Measurements from ENCODE around the gene SLC4A9.

SLC4A9 gene

GRCh38 chr5:140371356-140372151, 11.6 kb downstream of the SLC4A9 start:
- no peaks in the 10 kb centered on the region for H3K36me3 ChIP-seq (ENCODE audit: control insufficient read depth, insufficient read depth, low read length)
- H3K4me3 ChIP-seq (ENCODE audit: low read length) = no peak overlapping the region
- WGBS (ENCODE audit: extremely low coverage, insufficient coverage, low lambda C conversion rate) = no CpG with 5 or more reads among the region's 3 CpGs
- H3K56ac ChIP-seq (ENCODE audit: low read length) = no peak overlapping the region
- H2AK5ac ChIP-seq (ENCODE audit: low read length) = no peak overlapping the region
- no peak overlapping the region for H3K9ac ChIP-seq (ENCODE audit: low read length)
- no peak for DNase-seq
- H3K27me3 ChIP-seq (ENCODE audit: insufficient read depth, low read length, poor library complexity) = no peaks in the 10 kb centered on the region
- H3K4me1 ChIP-seq (ENCODE audit: control insufficient read depth, low read depth, low read length) = no peaks in the 10 kb centered on the region
- no peak overlapping the region for H3K4ac ChIP-seq (ENCODE audit: low read depth, low read length)
- H3K23ac ChIP-seq (ENCODE audit: low read length) = no peak overlapping the region
- H2BK15ac ChIP-seq (replicated peaks; ENCODE audit: low read depth) = no peak overlapping the region
- H3K18ac ChIP-seq (ENCODE audit: low read length) = no peak overlapping the region
- H4K5ac ChIP-seq (ENCODE audit: low read length) = no peak overlapping the region
- no peaks in the 10 kb centered on the region for H3K79me1 ChIP-seq (ENCODE audit: low read length)
- no peak overlapping the region for H3K27ac ChIP-seq (ENCODE audit: low read depth, low read length)
- H3K4me2 ChIP-seq (ENCODE audit: low read length) = no peak overlapping the region
- no peak overlapping the region for H4K8ac ChIP-seq (ENCODE audit: low read depth, low read length)
- H2BK120ac ChIP-seq (ENCODE audit: low read depth, low read length) = no peak overlapping the region
- no peaks in the 10 kb centered on the region for H3K79me2 ChIP-seq (ENCODE audit: control insufficient read depth, insufficient read depth, low read length)
- H2BK5ac ChIP-seq (ENCODE audit: low read length) = no peak overlapping the region

GRCh38 chr5:140372971-140373487, 13.0 kb downstream of the SLC4A9 start:
- Histone ChIP-seq H3K79me1 (ENCODE audit: low read length) (no peaks in the 10 kb centered on the region), H3K36me3 (ENCODE audit: control insufficient read depth, insufficient read depth, low read length) (no peaks in the 10 kb centered on the region), H3K79me2 (ENCODE audit: control insufficient read depth, insufficient read depth, low read length) (no peaks in the 10 kb centered on the region), H2AK5ac (ENCODE audit: low read length) (no peak overlapping the region), H4K8ac (ENCODE audit: low read depth, low read length) (no peak overlapping the region), H3K27me3 (ENCODE audit: insufficient read depth, low read length, poor library complexity) (no peaks in the 10 kb centered on the region), H3K27ac (ENCODE audit: low read depth, low read length) (no peak overlapping the region), H3K4ac (ENCODE audit: low read depth, low read length) (no peak overlapping the region), H3K4me3 (ENCODE audit: low read length) (no peak overlapping the region), H2BK5ac (ENCODE audit: low read length) (no peak overlapping the region), H3K9ac (ENCODE audit: low read length) (no peak overlapping the region), H3K23ac (ENCODE audit: low read length) (no peak overlapping the region), H3K4me1 (ENCODE audit: control insufficient read depth, low read depth, low read length) (no peaks in the 10 kb centered on the region), H2BK15ac (replicated peaks; ENCODE audit: low read depth) (no peak overlapping the region), H2BK120ac (ENCODE audit: low read depth, low read length) (no peak overlapping the region), H3K4me2 (ENCODE audit: low read length) (no peak overlapping the region), H4K5ac (ENCODE audit: low read length) (no peak overlapping the region), H3K56ac (ENCODE audit: low read length) (peak overlapping the region; percentile 20), H3K18ac (ENCODE audit: low read length) (no peak overlapping the region)
- no CpG with 5 or more reads among the region's 2 CpGs for WGBS (ENCODE audit: extremely low coverage, insufficient coverage, low lambda C conversion rate)
- DNase-seq = peak; percentile 95

GRCh38 chr5:140381351-140381750, 21.4 kb downstream of the SLC4A9 start:
- H3K23ac ChIP-seq (ENCODE audit: low read length) = no peak overlapping the region
- no peak overlapping the region for H2BK5ac ChIP-seq (ENCODE audit: low read length)
- H3K27ac ChIP-seq (ENCODE audit: low read depth, low read length) = no peak overlapping the region
- DNase-seq = no peak
- H3K4me3 ChIP-seq (ENCODE audit: low read length) = no peak overlapping the region
- H2BK120ac ChIP-seq (ENCODE audit: low read depth, low read length) = no peak overlapping the region
- H3K36me3 ChIP-seq (ENCODE audit: control insufficient read depth, insufficient read depth, low read length) = no peaks in the 10 kb centered on the region
- H4K5ac ChIP-seq (ENCODE audit: low read length) = no peak overlapping the region
- no peaks in the 10 kb centered on the region for H3K79me1 ChIP-seq (ENCODE audit: low read length)
- H2BK15ac ChIP-seq (replicated peaks; ENCODE audit: low read depth) = no peak overlapping the region
- no peak overlapping the region for H3K4ac ChIP-seq (ENCODE audit: low read depth, low read length)
- H4K8ac ChIP-seq (ENCODE audit: low read depth, low read length) = no peak overlapping the region
- WGBS (ENCODE audit: extremely low coverage, insufficient coverage, low lambda C conversion rate) = no CpG with 5 or more reads among the region's 4 CpGs
- H3K79me2 ChIP-seq (ENCODE audit: control insufficient read depth, insufficient read depth, low read length) = no peaks in the 10 kb centered on the region
- H3K56ac ChIP-seq (ENCODE audit: low read length) = no peak overlapping the region
- H3K9ac ChIP-seq (ENCODE audit: low read length) = no peak overlapping the region
- H2AK5ac ChIP-seq (ENCODE audit: low read length) = no peak overlapping the region
- H3K18ac ChIP-seq (ENCODE audit: low read length) = no peak overlapping the region
- no peak overlapping the region for H3K4me2 ChIP-seq (ENCODE audit: low read length)
- H3K4me1 ChIP-seq (ENCODE audit: control insufficient read depth, low read depth, low read length) = no peaks in the 10 kb centered on the region
- H3K27me3 ChIP-seq (ENCODE audit: insufficient read depth, low read length, poor library complexity) = no peaks in the 10 kb centered on the region

GRCh38 chr5:140381972-140382371, 22.0 kb downstream of the SLC4A9 start:
- Histone ChIP-seq H3K4me3 (ENCODE audit: low read length) (no peak overlapping the region), H3K56ac (ENCODE audit: low read length) (no peak overlapping the region), H3K4me2 (ENCODE audit: low read length) (no peak overlapping the region), H2BK120ac (ENCODE audit: low read depth, low read length) (no peak overlapping the region), H3K4ac (ENCODE audit: low read depth, low read length) (no peak overlapping the region), H3K36me3 (ENCODE audit: control insufficient read depth, insufficient read depth, low read length) (no peaks in the 10 kb centered on the region), H3K27ac (ENCODE audit: low read depth, low read length) (no peak overlapping the region), H3K18ac (ENCODE audit: low read length) (no peak overlapping the region), H4K5ac (ENCODE audit: low read length) (no peak overlapping the region), H2AK5ac (ENCODE audit: low read length) (no peak overlapping the region), H3K79me1 (ENCODE audit: low read length) (no peaks in the 10 kb centered on the region), H3K27me3 (ENCODE audit: insufficient read depth, low read length, poor library complexity) (no peaks in the 10 kb centered on the region), H3K9ac (ENCODE audit: low read length) (no peak overlapping the region), H4K8ac (ENCODE audit: low read depth, low read length) (no peak overlapping the region), H3K23ac (ENCODE audit: low read length) (no peak overlapping the region), H3K79me2 (ENCODE audit: control insufficient read depth, insufficient read depth, low read length) (no peaks in the 10 kb centered on the region), H2BK5ac (ENCODE audit: low read length) (no peak overlapping the region), H3K4me1 (ENCODE audit: control insufficient read depth, low read depth, low read length) (no peaks in the 10 kb centered on the region), H2BK15ac (replicated peaks; ENCODE audit: low read depth) (no peak overlapping the region)
- DNase-seq = no peak
- WGBS (ENCODE audit: extremely low coverage, insufficient coverage, low lambda C conversion rate) = no CpG with 5 or more reads among the region's 1 CpG

GRCh38 chr5:140382866-140383265, 22.9 kb downstream of the SLC4A9 start:
- no peak overlapping the region for H3K9ac ChIP-seq (ENCODE audit: low read length)
- H2BK120ac ChIP-seq (ENCODE audit: low read depth, low read length) = no peak overlapping the region
- no peaks in the 10 kb centered on the region for H3K79me1 ChIP-seq (ENCODE audit: low read length)
- H3K23ac ChIP-seq (ENCODE audit: low read length) = no peak overlapping the region
- H2AK5ac ChIP-seq (ENCODE audit: low read length) = no peak overlapping the region
- no peaks in the 10 kb centered on the region for H3K4me1 ChIP-seq (ENCODE audit: control insufficient read depth, low read depth, low read length)
- no peak for DNase-seq
- no peak overlapping the region for H3K27ac ChIP-seq (ENCODE audit: low read depth, low read length)
- H2BK15ac ChIP-seq (replicated peaks; ENCODE audit: low read depth) = no peak overlapping the region
- no peak overlapping the region for H3K4me2 ChIP-seq (ENCODE audit: low read length)
- no peaks in the 10 kb centered on the region for H3K27me3 ChIP-seq (ENCODE audit: insufficient read depth, low read length, poor library complexity)
- no peak overlapping the region for H3K56ac ChIP-seq (ENCODE audit: low read length)
- no peak overlapping the region for H3K18ac ChIP-seq (ENCODE audit: low read length)
- no peaks in the 10 kb centered on the region for H3K36me3 ChIP-seq (ENCODE audit: control insufficient read depth, insufficient read depth, low read length)
- H2BK5ac ChIP-seq (ENCODE audit: low read length) = no peak overlapping the region
- H3K4me3 ChIP-seq (ENCODE audit: low read length) = no peak overlapping the region
- no peaks in the 10 kb centered on the region for H3K79me2 ChIP-seq (ENCODE audit: control insufficient read depth, insufficient read depth, low read length)
- no peak overlapping the region for H4K8ac ChIP-seq (ENCODE audit: low read depth, low read length)
- no peak overlapping the region for H3K4ac ChIP-seq (ENCODE audit: low read depth, low read length)
- no peak overlapping the region for H4K5ac ChIP-seq (ENCODE audit: low read length)

- Histone ChIP-seq H3K4ac (ENCODE audit: low read depth, low read length) (no peak overlapping the region), H2BK5ac (ENCODE audit: low read length) (no peak overlapping the region), H3K23ac (ENCODE audit: low read length) (no peak overlapping the region), H3K4me3 (ENCODE audit: low read length) (no peak overlapping the region), H3K18ac (ENCODE audit: low read length) (no peak overlapping the region), H3K4me2 (ENCODE audit: low read length) (no peak overlapping the region), H3K79me2 (ENCODE audit: control insufficient read depth, insufficient read depth, low read length) (no peaks in the 10 kb centered on the region), H3K9ac (ENCODE audit: low read length) (no peak overlapping the region), H3K56ac (ENCODE audit: low read length) (no peak overlapping the region), H3K27me3 (ENCODE audit: insufficient read depth, low read length, poor library complexity) (no peaks in the 10 kb centered on the region), H3K36me3 (ENCODE audit: control insufficient read depth, insufficient read depth, low read length) (no peaks in the 10 kb centered on the region), H3K4me1 (ENCODE audit: control insufficient read depth, low read depth, low read length) (no peaks in the 10 kb centered on the region), H4K5ac (ENCODE audit: low read length) (no peak overlapping the region), H3K27ac (ENCODE audit: low read depth, low read length) (no peak overlapping the region), H2BK15ac (replicated peaks; ENCODE audit: low read depth) (no peak overlapping the region), H4K8ac (ENCODE audit: low read depth, low read length) (no peak overlapping the region), H2BK120ac (ENCODE audit: low read depth, low read length) (no peak overlapping the region), H2AK5ac (ENCODE audit: low read length) (no peak overlapping the region), H3K79me1 (ENCODE audit: low read length) (no peaks in the 10 kb centered on the region)
- no CpG with 5 or more reads among the region's 2 CpGs for WGBS (ENCODE audit: extremely low coverage, insufficient coverage, low lambda C conversion rate)
- DNase-seq = no peak
These were observed 23.3 kb downstream of the SLC4A9 start for GRCh38 chr5:140383300-140383699.

All from mesendoderm (in vitro differentiated cells).